Measurements from ENCODE around the gene MTHFD1L.

GRCh38 chr6:151143806-151144205 lies 278.3 kb downstream of the MTHFD1L start:
- TF ChIP-seq CTCF (IDR thresholded peaks at IDR 0.05) (no peak), MAX (IDR thresholded peaks at IDR 0.05) (no peak), JUN (IDR thresholded peaks at IDR 0.05) (no peak), EHMT2 (IDR thresholded peaks at IDR 0.05; ENCODE audit: low read depth) (no peak)
